Ramos (cell line): Measurements from ENCODE around the gene KRT6B.
"Not testable (repeated sequence)": the region's sequence is repeated elsewhere in the genome, so short reads cannot be mapped to it uniquely, and the experiment has no call there.

Experiments used
- in situ Hi-C: fragments of 300-500 bp; cut with MboI; formaldehyde crosslinking; loops from one replicate; pipeline ENCODE4 v1.14.3; 2022; ENCODE audit warnings: low sequenced_read_pairs; ENCODE audit not compliant: unreplicated experiment

KRT6B gene

DNA sequence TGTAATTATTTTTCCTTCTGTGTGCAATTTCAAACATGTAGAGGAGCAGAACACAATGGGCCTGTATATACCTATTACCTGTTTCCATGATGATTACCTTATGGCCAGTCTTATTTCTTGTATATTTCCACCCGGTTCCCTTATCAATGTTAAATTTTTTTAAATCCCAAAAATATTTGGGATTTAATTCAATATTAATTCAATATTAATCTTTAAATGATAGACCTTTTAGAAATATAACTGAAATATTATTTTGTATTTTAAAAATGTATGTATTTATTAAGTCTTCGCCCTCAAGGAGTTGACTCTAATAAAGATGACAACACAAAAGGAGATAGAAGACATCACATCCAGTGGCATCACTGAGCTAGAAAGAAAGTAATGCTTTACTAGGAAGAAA is 22.3 kb upstream of the KRT6B start:
- in situ Hi-C loops, result no loop called here

DNA sequence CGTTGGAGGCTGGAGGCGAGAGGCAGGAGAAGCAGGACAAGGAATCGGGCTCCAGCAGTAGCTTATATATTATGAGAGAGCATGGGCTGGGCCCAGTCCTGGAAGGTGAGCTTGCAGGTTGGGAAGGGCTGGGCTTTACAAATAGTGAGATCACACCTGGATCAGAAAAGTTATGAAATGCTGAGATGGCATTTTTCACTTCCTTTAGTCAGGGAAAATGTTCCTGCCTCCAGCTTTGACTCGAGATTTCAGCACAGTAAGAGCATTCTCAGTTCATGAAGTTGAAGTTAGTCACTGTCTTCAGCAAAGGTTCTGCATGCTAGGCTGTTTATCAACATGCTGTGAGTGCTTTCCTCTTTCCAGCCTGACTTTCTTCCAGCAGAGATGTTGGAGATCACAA is 21.8 kb upstream of the KRT6B start, which contains the start of gene KRT6C:
Gene KRT6C (minus strand): TSS at position 38 of the 400 bp plus-strand sequence. CDS start 68 bp downstream, outside the sequence.
- in situ Hi-C loops, result no loop called here

DNA sequence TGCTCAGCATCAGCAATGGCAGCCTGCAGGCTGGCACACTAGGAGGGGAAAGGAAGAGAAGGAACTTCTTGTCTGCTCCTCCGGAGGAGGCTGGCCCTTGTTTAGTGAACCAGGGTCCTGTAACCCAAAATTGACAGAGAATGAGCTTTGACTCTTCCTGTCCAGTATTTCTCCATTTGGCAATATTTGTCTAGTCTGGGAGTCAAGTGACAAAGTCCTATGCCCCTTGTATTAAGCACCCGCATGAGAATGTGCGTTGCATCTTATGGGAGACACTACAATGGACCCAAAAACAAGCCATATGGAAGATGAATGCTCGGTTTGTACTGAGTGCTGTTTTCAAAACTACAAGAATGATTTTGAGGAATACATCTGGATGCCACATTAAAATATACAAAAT is 17.9 kb upstream of the KRT6B start:
- in situ Hi-C loops, result no loop called here

DNA sequence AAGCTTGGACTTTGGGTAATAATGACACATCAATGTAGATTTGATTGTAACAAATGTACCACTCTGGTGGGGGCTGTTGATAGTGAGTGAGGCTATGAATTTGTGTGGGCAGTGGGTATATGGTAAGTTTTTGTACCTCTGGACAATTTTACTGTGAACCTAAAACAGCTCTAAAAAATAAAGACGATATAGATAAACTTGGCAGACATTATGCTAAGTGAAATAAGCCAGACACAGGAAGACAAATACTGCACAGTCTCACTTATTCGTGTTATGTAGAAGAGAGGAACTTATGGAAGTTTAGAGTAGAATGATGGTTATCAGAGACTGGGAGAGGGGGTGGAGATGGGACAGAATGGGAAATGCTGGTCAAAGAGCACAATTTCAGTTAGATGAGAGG is 13.0 kb upstream of the KRT6B start:
- in situ Hi-C loops, result no loop called here

DNA sequence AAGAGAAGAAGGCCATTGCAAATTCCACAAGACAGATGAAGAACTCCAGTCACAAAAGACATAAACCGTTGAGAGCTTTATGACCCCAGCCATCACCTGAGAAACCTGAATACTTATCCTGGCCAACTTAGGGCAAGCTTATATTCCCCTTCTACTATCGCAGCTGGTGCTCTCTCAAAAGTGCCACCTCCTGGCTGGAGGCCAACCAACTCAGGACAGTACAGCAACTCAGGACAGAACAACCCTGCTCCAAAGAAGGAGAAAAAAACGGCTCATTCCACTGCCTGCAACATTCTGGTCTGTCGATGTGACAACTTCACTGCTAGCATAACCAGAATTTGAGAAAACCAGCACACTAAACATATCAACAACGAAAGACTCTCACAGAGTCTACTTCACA is 9.7 kb upstream of the KRT6B start:
- in situ Hi-C loops, result no loop called here

DNA sequence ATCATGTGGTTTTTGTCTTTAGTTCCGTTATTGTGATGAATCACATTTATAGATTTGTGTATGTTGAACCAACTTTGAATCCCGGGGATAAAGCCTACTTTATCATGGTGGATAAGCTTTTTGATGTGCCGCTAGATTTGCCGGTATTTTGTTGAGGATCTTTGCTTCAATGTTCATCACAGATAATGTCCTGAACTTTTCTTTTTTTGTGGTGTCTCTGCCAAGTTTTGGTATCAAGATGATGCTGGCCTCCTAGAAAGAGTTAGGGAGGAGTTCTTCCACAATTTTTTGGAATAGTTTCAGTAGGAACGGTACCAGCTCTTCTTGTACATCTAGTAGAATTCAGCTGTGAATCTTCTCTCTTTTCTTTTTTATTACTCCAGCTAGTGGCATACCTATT is 6.9 kb upstream of the KRT6B start:
- in situ Hi-C loops, result no loop called here

DNA sequence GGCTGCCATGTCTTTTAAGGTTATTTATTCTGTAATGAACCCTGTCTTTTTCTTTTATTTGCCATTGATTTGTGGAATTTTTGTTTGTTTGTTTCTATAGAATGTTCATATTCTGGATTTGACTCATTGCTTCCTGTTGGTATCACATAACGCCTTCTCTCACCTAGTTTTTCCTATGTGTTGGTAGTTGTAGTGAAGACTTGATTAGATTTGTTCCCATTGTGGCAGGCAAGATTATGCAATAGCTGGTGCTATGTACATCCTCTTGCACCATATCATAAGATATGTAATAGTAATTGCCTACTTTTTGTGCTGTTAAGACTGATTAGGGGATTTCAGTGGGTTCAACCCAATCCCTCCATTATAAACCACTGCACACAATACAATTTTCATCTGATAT is 3.9 kb upstream of the KRT6B start:
- in situ Hi-C loops, result no loop called here

DNA sequence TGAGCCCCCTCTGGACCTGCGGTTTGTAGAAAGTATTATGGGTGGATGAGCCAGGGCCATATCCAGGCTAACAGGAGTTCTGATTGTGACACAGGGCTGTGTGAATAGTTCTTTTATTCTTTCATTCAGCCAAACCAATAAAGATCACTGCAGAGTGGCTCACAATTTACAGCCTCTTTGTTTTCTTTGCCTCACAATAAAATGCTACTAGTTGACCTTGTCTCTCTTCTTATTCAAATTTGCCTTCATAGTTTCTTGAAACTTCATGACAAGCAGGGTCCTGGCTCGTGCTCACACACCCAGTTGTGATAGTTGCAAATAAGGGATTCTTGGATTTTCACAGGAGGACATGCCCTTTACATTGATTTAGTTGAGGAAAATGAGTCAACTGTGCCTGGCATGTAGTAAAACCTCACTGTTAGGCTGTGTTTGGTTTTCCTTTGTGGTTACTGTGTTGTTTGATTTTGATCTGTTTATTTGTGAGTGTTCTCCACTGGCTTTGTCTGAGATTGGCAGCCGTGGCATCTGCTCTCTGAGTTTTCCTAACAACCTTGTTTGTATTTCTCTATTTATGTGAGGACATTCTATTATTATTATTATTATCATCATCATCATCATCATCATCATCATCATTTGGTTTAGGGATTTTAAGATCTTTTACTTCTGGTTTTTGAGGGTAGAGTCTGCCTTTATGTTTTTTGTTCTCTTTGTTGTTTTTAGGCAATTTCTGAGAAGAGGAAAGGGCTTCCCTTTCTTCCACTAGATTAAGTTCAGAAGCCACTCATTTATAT is 2.7 kb upstream of the KRT6B start:
- in situ Hi-C loops, result no loop called here

DNA sequence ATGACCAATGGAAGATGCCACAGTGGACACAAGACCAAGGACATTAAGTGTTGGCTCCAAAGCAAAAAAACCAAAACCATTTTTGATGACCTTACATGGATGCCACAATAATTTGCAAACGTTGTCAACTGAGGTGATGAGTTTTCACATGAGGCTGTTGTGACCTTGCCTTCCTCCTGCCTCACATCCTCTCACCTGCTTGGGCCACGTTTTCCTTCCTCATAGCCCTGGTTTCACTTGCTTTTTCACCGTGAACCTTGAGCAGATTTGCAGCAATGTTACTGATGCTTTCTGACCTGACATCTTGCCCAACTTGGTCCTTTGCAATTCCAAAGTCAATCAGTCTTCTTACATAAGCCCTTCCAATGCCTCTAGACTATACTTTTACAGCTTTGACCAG is 3.7 kb downstream of the KRT6B start:
- in situ Hi-C loops, result no loop called here

DNA sequence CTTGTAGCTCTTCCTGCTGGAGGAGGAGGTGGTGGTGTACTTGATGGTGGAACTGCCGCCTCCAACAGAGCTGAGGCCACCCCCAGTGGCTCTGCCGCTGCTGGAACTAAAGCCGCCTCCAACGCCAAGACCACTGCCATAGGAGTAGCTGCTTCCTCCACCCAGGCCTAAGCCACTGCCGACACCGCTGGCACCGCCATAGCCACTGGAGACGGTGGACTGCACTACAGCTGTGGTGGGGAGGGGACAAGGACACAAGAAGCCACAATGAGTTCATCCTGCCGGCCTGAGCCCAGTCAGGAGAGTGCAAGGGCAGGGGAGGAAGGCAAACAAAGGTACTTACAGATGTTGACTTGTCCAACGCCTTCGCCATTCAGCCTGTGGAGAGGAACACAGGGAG is 4.8 kb downstream of the KRT6B start:
- in situ Hi-C loops, result not testable (repeated sequence)

DNA sequence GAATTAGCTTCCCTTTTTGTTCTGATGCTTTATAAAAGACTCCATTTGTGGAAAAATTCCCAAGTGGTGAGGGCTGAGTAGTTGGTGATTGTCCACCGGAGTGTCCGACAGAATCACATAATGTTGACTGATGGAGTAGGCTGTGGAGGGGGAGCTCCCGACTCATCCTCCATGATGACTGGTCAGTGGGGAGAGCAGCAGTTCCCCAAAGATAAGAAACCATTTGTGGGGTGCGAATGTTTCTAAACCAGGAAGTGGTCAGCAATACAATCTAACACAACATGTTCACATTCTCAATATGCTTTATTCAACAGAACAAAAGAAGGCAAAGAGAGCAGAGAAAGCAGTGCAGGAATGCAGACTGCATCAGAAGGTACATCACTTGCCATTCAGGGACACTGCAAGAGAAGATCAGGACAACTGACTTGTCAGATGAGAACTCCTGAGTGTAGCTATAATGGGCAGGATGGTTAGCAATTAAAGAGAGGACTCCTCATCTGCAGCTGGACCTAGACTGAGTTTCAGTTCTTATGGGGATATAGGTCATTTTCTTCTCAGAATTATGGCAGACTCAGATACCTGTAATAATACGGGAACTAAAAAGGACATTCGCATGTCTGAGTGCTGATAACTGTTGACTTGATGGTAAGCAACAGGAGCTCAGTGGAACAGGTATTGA is 5.4 kb downstream of the KRT6B start:
- in situ Hi-C loops, result no loop called here

DNA sequence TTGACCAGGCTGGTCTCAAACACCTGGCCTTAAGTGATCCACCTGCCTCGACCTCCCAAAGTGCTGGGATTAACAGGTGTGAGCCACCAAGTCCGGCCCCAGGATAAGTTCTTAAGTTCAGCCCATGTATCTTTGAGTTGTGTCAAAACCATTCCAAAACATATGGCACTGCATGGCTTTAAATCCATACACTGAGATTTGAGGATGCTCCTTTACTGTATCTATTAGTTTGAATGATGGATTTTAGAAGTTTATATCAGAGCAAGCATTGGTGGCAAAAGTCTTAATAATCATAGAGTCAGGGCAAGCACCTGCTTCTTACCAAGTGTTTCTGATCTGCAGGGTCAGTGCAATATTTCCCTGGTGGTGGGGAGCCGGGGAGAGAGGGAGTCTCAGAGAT is 6.1 kb downstream of the KRT6B start:
- in situ Hi-C loops, result no loop called here

DNA sequence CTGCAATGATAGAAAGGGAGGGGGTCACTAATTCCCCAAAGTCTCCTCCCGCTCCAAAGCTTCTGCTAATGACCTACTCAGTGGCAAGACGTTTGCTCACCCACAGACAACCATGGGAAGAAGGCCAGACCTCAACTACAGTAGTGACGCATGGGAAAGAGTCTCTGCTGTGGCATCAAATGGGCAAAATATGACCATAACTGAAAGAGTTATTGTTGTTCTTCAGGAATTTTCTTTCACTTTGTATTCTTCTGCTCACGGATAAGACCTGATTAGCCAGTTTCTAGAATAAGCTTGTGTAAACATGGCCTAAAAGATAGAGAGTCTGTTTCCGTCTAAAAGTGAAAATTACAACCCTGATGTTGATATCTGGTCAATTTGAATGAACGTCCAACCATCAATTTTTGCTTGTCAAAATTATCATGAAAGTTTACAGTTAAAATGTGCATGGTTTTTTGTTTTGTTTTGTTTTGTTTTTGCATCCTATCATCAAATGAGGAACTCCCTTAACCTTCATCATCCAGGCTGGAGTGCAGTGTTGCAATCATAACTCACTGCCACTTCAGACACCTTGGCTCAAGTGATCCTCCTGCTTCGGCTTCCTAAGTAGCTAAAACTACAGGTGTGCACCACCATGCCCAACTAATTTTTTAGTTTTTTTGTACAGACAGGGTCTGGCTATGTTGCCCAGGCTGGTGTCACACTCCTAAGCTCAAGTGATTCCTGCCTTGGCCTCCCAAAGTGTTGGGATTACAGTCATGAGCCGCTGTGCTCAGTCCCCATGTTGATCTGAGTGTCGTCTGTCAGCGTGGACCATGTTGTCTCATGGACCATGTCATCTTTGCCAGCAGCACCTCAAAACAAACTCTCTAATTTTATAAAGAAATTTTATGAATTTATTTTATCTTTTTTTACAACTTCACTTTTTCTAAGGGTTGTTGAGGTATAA is 7.0 kb downstream of the KRT6B start:
- in situ Hi-C loops, result no loop called here

DNA sequence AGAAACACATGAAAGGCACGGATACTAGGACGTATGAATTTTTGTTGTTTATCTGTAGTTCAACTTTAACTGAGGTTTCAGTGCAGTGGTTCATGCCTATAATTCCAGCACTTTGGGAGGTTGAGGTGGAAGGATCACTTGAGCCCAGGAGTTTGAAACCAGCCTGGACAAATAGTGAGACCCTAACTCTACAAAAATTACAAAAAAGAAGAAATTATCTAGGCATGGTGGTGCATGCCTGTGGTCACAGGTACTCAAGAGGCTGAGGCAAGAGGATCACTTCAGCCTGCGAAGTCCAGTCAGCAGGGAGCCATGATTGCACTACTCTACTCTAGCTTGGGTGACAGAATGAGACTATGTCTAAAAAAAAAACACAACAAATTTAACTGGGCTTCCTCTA is 8.0 kb downstream of the KRT6B start:
- in situ Hi-C loops, result no loop called here

DNA sequence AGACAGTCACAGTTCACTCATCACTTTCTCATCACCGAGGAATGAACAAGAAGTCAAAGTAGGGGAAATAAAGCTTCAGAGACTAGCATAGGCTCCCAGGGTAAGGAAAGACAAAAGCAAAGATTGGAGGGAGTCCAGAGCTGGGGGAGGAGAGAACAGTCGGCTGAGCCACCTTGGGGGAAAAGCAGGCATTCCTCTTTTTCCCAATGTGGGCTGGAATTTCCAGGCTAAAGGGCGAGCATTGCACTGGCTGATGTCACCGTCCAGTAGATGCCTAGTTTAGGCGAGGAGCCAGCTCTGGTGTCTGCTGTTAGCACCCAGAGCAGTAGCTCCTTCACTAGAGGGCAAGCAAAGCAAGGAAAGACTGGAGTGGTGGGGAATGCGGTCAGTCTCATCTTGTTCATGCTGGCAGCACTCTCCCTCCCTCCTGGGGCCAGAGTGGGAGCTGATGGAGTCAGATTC is 9.3 kb downstream of the KRT6B start:
- in situ Hi-C loops, result no loop called here

DNA sequence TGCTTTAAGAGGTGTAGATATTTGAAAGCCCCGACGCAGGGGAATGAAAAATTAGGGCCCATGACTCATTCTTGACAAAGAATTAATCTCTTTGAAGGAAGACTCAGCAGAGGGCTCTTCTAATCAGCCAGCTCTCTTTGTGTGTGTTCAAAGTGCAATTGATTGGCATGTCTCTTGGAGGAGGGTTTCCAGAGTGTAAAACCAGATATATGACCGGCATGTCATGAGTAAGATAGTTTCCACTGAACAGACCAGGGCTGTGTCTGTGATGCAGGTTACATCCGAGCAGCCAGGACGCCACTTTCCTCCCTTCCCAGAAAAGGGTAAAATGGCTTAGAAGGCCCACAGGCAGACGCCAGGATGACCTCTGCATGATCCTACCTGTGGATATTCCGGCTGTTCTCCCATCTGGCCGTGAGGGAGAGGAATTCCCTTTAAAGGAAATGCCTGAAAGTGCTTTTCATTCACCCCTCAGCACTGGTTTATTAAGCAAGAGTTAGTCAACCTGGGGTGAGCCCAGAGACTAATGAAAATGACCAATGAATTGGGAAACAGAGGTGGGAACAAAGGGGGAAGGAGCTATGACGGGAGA is 10.5 kb downstream of the KRT6B start:
- in situ Hi-C loops, result no loop called here

DNA sequence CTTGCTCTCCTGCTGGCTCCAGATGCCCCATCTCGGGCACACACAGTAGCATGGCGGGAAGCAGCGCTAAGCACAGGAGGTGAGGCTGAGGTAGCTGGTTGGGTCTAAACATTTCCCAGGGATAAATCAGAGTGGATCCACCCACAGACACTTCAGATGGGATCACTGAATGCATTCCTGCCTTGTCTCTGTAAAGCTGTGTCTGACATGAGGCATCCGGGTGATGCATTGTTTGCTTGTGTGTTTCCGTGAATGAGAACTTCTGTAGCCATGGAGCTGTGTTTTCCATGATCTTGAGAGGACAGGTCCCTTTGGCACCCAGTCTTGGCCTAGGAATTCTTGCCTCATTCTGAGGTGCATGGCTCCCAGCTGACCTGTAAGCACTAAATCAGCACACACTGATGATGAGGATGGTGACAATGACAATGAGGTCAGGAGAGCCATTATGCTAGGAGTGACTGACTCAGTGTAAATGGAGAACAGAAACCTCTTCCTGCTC is 11.1 kb downstream of the KRT6B start:
- in situ Hi-C loops, result no loop called here

DNA sequence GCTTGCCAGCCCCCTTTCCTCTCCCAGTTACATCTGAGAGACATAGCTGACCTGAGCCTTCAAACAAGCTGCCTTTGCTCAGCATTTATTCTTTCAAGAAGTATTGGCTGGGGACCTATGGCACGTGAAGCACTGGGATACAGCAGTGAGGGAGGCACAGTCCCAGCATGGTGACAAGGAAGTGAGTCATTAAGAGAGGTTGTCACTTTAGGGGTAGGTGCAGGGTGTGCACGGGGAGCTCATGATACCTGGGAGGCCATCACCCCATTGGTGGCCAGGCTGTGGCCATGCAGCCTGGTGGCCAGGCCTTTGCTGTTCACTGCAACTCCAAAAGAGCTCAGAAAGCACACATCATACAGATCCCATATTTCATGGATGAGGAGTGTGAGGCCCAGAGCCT is 12.1 kb downstream of the KRT6B start:
- in situ Hi-C loops, result no loop called here

DNA sequence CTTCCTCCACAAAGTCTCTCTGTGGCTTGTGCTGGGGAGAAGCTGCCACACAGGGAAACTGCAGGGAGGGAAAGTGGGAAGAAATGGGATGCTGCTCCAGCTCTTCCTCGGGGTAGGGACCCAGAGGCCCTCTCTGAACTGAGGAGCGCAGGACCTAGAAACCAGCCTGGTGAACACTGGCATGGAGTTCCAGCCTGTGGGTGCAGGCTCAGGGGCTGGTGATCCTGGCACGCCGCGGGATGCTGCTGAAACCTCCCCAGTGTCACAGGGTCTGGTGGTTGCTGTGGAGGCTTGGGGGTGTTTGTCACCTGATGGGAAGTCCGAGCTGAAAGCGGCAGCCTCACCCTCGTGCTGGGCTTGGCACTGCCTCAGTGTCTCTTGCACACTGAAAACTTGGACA is 12.5 kb downstream of the KRT6B start:
- in situ Hi-C loops, result no loop called here
